ENCODE data around the gene CCDC85A. TPM values are rescaled to one million over a fixed set of nuclear protein-coding genes. Genes with fewer than 3 reads are reported as not detected.
"Not testable (repeated sequence)": the region's sequence is repeated elsewhere in the genome, so short reads cannot be mapped to it uniquely, and the experiment has no call there.

CCDC85A gene
- 1 to 10 TPM in 1 of 9 donors, under 1 TPM in 7, not detected in 1; 0.46 to 1.1 (median 0.85) TPM for total RNA-seq
- polyA plus RNA-seq: under 1 TPM; 0.13 to 0.32 (median 0.18) TPM
- long read RNA-seq, donor 1: 0 reads
- long read RNA-seq, donor 2: 0 reads
- long read RNA-seq, donor 3: 0 reads
- long read RNA-seq, donor 4: 0 reads
- long read RNA-seq, donor 5, partial matches to known transcripts: 0 of 2 reads
- long read RNA-seq, donor 5, other reads (novel, unspliced or antisense): 2 of 2 reads
- long read RNA-seq, donor 6: 0 reads
- long read RNA-seq, donor 7: 0 reads
- long read RNA-seq, donor 8: 0 reads
- long read RNA-seq, donor 9: 0 reads
- long read RNA-seq, donor 10: 0 reads

DNA sequence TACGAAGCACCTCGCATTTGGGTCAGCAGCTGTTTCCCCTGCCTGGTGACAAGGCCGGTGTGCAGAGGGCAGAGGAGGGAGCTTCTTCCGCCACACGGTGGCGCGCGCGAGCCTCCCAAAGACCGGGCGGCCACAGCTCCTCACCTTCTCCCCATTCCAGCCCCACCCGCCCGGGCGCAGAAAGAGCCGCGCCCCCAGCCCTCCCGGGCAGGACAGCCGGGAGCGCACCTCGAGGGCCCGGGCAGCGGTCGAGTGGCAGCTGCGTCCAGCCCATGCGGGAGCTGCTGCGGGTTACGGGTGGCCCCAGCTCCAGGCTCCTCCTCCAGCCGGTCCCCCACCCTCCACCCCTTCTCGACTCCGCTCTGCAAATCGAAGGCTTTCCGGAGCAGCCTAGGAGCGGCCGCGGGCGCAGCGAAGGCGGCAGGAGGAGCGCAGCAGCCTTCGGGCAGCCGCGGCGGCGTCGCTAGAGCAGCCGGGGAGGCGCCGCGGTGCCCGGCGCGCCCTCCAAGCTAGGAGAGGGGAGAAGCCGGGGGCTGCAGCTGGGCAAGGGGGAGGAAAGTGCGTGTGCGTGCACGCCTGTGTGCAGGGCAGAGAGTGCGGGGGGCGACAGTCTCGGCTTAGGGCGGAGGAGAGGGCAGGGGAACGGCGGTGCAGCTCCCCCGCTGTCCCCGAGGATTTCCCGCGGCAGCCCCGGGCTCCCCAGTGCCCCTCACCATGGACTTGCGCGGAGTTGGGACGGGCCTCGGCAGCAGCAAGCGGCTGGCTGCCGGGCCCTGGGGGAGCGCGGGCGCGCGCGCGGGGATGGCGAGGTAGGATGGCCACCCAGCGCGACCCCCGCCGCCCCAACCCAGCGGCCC lies at the start of gene CCDC85A:
Gene CCDC85A (plus strand): TSS at position 348 of the 857 bp plus-strand sequence. CDS start 635 bp downstream, outside the sequence.
- intact Hi-C loops (cut with DNase I): loop anchor here in 1 of 2 donors (5.0 kb wide), 1 partner anchor 563 kb away; no protein-coding TSS in a partner anchor
- Histone ChIP-seq H3K27ac (peak within 1 kb of the TSS in 1 of 5 donors; percentile 2), H3K4me3 (peak within 1 kb of the TSS in 3 of 4 donors; percentile 25 to 67 (median 50))

GRCh38 chr2:56134861-56135260 lies 48.9 kb upstream of the CCDC85A start:
- DNase-seq: no peak
- WGBS, 4 donors: 56 to 72% (median 60%) methylated on average over 4 of the region's 4 CpGs
- Histone ChIP-seq H3K27ac (no peak overlapping the region), H3K4me3 (no peak overlapping the region), H3K36me3 (replicated peaks in 1 of 2) (no peaks in the 10 kb centered on the region), H3K27me3 (no peaks in the 10 kb centered on the region), H3K9me3 (replicated peaks in 1 of 3) (no peaks in the 10 kb centered on the region), H3K4me1 (replicated peaks in 1 of 2) (no peaks in the 10 kb centered on the region)
- intact Hi-C loops (cut with DNase I): loop anchor here in 1 of 2 donors (5.0 kb wide), 1 partner anchor 418 kb away; no protein-coding TSS in a partner anchor
- TF ChIP-seq CTCF (IDR thresholded peaks at IDR 0.05) (no peak), POLR2A (IDR thresholded peaks at IDR 0.05) (no peak)

More for the DNA sequence above, at the start of gene CCDC85A:
- 1 to 6% (median 1%) methylated on average over 28 to 86 of the region's 86 CpGs for whole genome bisulfite sequencing, 4 donors
- peaks cover 5 to 16% of the 10 kb centered on the region in 2 donors for H3K4me1 ChIP-seq (replicated peaks in 1 of 2)
- TF ChIP-seq POLR2A (IDR thresholded peaks at IDR 0.05) (no peak), CTCF (IDR thresholded peaks at IDR 0.05) (peak; percentile 71 to 96 (median 84))
- H3K36me3 ChIP-seq (replicated peaks in 1 of 2): no peaks in the 10 kb centered on the region
- no peaks in the 10 kb centered on the region for H3K9me3 ChIP-seq (replicated peaks in 1 of 3)
- peak; percentile 75 to 92 (median 87) for DNase-seq
- peaks cover 17% of the 10 kb centered on the region for H3K27me3 ChIP-seq

DNA sequence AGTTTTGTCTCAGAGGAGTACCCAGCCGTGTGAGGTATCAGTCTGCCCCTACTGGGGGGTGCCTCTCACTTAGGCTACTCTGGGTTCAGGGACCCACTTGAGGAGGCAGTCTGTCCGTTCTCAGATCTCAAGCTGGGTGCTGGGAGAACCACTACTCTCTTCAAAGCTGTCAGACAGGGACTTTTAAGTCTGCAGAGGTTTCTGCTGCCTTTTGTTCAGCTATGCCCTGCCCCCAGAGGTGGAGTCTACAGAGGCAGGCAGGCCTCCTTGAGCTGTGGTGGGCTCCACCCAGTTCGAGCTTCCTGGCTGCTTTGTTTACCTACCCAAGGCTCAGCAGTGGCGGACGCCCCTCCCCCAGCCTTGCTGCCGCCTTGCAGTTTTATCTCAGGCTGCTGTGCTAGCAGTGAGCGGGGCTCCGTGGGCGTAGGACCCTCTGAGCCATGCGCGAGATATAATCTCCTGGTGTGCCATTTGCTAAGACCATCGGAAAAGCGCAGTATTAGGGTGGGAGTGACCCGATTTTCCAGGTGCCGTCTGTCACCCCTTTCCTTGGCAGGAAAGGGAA lies 41.2 kb upstream of the CCDC85A start:
- H3K27ac ChIP-seq; H3K9me3 ChIP-seq (replicated peaks in 1 of 3); DNase-seq; H3K27me3 ChIP-seq; H3K4me3 ChIP-seq; intact Hi-C loops (cut with DNase I); H3K4me1 ChIP-seq (replicated peaks in 1 of 2); H3K36me3 ChIP-seq (replicated peaks in 1 of 2): not testable (repeated sequence)
- WGBS, 4 donors: 75 to 84% (median 79%) methylated on average over 5 to 15 of the region's 15 CpGs

GRCh38 chr2:56147907-56148306 lies 35.9 kb upstream of the CCDC85A start:
- Histone ChIP-seq H3K9me3 (replicated peaks in 1 of 3) (no peaks in the 10 kb centered on the region), H3K27ac (no peak overlapping the region), H3K4me3 (no peak overlapping the region), H3K27me3 (no peaks in the 10 kb centered on the region), H3K36me3 (replicated peaks in 1 of 2) (no peaks in the 10 kb centered on the region), H3K4me1 (replicated peaks in 1 of 2) (no peaks in the 10 kb centered on the region)
- TF ChIP-seq POLR2A (IDR thresholded peaks at IDR 0.05) (no peak), CTCF (IDR thresholded peaks at IDR 0.05) (no peak)
- intact Hi-C loops (cut with DNase I): no loop called here
- 91 to 96% (median 93%) methylated on average over 2 of the region's 2 CpGs for WGBS, 4 donors
- DNase-seq: no peak
